Glomerular visceral epithelial cell (primary cell): Measurements from ENCODE around the gene RAPGEF2.
"Not testable (repeated sequence)": the region's sequence is repeated elsewhere in the genome, so short reads cannot be mapped to it uniquely, and the experiment has no call there.

Experiments used
- DNase-seq: peaks from one replicate; pipeline ENCODE4 v3.0.0-alpha.2; 2016; ENCODE audit errors: extremely low spot score

The RAPGEF2 gene

DNA sequence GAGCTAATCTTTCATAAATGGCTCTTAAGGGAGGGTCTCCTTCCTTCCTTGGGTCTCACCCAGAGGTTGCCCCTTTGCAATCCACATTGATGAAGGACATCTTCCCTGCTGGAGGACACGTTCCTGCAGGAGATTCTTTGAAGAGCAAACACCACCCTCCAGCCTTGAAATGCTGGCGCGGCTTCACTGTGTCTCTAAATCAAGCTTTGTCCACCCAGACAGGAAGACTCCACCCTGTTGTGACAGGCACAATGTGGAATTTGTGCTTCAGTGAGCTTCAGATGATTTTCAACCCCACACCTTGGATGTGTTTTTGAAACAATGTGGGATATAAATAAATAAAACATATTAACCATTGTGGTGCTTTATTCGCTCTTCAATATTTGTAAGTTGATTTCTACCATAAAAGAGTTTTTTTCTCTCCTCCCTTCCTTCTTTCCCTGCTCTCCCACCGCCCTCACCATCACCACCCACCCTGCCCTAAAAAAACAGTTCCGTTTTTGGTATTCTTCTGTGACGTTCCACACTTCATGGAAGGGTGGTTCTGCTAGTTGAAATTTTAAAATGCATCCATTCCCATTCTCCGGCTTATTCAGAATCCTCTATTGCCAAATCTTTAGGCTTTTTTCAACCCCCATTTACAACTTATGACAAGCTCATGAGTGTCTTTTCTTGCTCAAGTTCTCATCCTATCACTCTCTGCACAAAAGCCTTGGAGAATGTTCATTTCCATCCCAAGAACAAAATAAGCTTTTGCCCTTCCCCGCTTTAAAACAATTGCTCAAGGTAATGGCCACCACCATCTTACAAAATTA is 264.3 kb downstream of the RAPGEF2 start:
- DNase-seq: no peak

DNA sequence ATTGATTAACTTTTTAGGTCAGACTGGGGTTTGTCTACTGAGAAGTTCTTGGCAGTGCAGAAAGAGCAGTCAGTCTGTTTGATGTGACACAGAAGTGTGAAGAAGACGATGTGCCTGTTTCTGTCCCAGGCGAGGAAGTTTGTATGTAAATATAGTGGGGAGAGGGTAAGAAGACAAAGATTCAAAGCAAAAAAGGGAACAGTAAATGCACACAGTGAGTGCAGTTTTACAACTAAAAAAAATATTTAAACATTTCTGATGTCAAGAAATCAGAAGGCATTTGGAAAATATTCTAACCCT is 264.9 kb downstream of the RAPGEF2 start:
- no peak for DNase-seq

DNA sequence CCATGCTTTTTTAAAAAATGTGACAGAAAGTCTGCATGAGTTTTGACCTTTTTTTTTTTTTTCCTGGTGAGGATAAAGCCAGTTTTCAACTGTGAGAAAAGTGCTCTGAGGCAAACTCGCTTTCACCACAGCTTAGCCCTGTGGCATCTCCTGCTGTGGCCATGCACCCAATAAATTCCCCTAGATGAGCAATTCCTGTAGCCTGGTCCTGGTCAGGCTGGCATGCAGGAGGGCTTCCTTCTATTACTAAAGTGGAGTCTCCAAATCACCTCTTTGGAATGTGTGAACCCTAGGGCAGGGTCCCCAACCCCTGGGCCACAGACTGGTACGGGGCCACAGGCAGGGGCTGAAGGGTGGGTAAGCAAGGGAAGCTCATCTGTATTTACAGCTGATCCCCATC is 265.4 kb downstream of the RAPGEF2 start:
- DNase-seq: peak; percentile 19

DNA sequence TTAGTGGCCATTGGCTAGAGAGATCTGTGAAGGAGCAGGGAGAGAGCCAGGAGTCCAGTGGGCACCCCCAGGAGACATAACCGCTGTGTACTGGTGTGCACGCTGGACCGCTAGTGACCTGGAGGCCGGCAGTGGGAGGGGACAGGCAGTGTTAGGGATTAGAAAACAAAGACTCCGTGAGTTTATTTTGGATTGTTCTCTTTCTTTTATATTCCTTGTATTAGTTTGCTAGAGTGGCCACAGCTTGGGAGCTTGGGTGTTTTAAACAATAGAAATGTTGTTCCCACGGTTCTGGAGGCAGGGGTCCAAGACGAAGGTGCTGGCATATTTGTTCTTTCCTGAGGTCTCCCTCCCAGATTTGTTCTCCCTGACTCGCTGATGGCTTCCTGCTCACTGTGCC is 266.4 kb downstream of the RAPGEF2 start:
- no peak for DNase-seq

DNA sequence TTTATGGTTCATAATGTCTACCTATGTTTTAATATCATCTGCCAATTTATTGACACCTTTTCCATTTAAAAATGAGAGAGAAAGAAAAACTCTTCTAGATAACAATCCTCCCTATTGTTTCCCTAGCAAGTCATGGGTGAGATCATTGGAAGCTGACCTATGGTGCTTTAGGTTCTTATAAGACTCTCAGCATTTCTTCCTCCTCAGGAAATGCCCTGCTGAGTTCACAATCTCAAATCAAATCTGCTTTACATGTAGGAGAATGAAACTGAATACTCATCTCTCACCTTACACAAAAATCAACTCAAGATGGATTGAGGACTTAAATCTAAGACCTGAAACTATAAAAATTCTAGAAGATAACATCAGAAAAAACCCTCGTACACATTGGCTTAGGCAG is 267.4 kb downstream of the RAPGEF2 start:
- DNase-seq: no peak

DNA sequence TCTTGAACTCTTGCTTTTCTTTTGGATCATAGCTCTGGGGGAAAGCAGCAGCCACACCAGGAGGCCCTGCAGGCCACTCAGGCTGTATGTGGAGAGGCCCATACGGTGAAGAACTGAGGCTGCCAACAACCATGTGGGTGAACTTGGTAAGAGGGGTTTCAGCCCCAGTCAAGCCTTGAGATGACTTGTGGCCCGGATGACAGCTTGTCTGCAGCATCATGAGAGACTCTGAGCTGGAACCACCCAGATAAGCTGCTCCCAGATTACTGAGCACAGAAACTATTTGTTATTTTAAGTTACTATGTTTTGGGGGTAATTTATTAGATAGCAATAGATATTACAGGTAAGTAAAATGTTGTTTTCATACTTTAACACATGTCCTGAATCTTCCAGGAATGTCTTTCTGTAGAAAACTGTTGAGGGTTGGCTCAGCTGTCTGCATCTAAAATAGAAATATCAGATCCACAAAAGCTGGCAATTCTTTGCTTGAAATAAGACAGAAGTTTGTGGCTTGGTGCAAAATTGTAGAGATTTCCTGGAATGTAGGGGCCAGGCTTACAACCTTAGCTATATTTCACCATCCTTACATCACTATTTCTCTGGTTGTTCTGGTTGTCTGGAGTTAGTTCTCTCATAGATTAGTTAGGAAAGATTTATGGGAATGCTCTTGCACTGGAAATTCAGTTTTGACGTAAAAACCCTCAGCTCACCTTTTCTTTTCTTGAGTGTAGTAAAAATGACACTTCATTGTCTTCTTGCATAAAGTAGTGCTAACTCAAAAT is 272.1 kb downstream of the RAPGEF2 start:
- no peak for DNase-seq

DNA sequence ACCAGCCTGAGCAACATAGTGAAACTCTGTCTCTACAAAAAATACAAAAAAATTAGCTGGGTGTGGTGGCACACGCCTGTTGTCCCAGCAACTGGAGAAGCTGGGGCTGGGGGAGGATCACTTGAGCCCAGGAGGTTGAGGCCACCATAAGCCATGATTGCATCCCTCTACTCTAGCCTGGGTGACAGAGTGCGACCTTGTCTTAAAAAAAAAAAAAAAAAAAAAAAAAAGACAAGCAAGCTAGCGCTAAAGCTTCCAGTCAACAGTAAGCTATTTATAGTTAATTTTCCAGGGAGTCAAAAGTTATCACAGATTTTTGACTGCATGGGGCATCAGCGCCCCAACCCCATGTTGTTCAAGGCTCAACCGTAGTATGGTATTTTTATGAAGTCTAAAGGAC is 273.4 kb downstream of the RAPGEF2 start:
- no peak for DNase-seq

DNA sequence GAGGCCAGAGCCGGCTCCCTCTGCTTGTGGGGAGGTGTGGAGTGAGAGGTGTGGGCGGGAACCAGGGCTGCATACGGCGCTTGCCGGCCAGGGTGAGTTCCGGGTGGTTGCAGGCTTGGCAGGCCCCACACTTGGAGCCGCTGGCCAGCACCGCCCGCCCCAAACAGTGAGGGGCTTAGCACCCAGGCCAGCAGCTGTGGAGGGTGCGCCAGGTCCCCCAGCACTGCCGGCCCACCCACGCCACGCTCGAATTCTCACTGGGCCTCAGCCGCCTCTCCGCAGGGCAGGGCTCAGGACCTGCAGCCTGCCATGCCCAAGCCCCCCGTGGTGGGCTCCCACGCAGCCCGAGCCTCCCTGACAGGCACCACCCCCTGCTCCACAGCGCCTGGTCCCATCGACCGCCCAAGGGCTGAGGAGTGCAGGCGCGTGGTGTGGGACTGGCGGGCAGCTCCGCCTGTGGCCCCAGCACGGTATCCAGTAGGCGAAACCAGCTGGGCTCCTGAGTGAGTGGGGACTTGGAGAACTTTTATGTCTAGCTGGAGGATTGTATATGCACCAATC is 275.3 kb downstream of the RAPGEF2 start:
- no peak for DNase-seq

DNA sequence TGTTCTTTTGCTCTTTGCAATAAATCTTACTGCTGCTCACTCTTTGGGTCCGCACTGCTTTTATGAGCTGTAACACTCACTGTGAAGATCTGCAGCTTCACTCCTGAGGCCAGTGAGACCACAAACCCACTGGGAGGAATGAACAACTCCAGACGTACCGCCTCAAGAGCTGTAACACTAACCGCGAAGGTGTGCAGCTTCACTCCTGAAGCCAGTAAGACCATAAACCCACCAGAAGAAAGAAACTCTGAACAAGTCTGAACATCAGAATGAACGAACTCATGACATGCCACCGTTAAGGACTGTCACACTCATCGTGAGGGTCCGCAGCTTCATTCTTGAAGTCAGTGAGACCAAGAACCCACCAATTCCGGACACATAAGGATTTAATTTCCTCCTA is 276.2 kb downstream of the RAPGEF2 start:
- not testable (repeated sequence) for DNase-seq

DNA sequence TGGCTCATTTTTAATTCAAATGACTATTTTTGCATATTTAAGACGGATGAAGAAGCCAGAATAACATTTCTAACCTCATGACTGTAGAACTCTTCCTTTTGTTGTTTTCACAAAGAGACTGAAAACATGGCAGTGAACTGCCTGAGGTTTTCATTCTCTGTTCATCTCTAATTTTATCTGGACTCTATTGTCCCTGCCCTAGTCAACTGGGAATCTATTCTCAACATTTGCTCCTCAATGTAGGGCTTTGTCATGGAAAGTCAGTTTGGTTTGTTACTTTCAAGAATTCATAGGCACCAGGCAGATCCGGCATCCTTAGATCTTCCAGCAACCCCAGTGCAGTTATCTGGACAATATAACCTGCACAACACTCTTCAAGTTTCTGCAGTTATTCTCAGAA is 277.0 kb downstream of the RAPGEF2 start:
- no peak for DNase-seq

DNA sequence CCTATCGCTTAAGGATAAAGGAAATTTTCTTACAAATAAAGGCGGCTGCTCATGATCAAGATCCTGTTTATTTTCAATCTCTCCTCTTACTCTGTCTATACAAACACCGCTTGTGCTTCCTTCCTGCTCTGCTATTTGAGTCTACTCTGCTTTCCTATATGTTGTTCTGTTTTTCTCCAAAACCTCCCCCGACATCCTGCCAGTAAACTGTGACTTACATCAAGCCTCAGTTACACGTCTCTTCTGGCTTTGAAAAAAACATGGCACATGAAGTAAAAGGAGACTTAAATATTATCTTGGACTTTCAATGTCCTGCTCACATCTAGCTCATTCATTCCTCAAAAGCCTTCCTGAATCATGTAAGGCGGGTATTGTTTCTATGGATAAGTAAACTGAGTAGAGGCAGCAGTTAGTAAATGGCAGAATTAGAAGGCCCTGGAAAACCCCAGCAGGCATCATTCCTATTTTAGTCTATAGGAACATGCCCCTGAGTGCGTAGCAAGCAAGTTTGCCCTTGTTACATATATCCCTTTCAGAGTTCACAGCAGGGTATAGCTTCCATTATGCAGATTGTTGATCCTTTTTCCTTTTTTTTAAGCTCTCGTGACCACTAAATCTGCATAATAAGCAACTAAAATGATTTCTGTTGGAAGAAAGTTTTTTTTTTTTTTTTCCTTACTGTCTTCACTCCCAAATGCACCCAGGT is 280.1 kb downstream of the RAPGEF2 start:
- DNase-seq: no peak

DNA sequence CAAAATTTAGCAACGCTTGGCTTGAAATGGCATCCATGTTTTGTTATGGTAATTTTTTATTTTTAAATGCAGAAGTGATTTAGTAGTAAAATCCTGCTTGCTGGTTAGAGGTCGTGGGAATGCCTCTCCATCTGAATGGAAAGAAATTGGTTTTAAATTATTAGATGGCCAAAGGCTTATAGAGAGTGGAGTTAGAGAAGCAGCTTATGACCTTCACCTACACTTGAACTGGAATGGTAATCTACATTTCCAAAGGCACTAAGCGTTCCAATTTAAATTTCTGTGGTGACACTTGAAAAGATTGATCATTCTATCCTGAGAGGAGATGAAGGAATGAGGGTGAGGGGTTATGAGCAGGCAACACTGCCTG is 280.7 kb downstream of the RAPGEF2 start:
- no peak for DNase-seq

DNA sequence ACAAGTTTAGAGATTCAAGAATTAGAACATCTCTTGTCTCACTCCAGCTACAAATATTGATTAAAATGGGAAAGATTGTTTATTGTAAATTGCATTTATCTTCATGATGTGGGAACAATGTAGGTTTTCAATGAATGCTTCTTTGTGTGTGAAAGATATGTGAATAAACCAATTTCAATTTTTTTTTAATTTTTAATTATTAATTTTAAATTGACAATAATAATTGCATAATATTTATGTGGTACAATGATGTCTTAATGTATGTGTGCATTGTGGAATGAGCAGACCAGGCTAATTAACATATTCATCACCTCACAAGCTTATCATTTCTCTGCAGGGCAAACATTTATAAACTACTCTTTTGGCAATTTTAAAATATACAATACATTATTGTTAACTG is 281.1 kb downstream of the RAPGEF2 start:
- DNase-seq: no peak

DNA sequence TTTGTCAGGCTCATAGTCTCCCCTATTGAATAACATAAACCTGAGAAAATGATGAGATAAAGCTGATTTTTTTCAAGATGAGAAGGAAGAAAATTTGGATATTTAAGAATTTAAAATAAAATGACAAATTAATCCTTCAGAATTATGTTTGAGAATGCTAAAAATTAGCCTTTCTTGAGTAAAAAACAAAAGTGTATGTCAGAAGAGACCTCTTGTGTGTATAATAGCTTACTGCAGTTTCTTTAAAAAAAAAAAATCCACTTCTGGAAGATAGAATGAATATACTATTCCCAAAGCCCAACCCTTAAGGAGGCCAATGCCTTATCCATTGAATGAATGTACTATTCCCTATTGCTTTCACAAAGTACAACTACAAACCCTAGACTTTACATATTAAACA is 281.8 kb downstream of the RAPGEF2 start:
- no peak for DNase-seq

DNA sequence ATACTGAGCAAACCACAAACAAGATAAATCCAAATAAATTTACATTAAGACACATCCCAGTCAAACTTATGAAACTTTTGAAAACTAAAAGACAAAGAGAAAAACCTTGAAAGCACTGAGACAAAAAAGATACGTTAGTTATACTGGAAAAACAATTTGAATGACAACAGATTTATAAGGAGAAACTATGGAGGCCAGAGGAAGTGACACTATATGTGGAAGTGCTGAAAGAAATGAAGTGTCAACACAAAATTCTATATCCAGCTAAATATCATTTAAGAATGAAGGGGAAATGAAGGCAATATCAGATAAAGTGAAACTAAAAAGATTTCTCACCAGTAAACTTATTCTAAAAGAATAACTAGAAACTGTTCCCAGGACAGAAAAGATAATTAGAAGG is 283.7 kb downstream of the RAPGEF2 start:
- DNase-seq: no peak

DNA sequence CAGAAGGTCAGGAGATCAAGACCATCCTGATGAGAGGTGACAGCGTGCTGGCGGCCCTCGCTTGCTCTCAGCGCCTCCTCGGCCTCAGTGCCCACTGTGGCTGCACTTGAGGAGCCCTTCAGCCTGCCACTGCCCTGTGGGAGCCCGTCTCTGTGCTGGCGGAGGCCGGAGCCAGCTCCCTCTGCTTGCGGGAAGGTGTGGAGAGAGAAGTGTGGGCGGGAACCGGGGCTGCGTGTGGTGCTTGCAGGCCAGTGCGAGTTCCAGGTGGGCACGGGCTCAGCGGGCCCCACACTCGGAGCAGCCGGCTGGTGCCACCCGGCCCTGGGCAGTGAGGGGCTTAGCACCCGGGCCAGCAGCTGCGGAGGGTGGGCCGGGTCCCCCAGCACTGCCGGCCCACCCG is 286.9 kb downstream of the RAPGEF2 start:
- no peak for DNase-seq

DNA sequence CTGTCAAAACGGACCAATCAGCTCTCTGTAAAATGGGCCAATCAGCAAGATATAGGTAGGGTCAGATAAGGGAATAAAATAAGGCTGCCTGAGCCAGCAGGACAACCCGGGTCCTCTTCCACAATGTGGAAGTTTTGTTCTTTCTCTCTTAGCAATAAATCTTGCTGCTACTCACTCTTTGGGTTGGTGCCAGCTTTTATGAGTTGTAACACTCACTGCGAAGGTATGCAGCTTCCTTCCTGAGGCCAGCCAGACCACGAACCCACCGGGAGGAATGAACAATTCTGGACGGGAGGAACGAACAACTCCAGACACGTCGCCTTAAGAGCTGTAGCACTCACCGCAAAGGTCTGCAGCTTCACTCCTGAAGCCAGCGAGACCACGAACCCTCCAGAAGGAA is 287.8 kb downstream of the RAPGEF2 start:
- DNase-seq: peak; percentile 99

DNA sequence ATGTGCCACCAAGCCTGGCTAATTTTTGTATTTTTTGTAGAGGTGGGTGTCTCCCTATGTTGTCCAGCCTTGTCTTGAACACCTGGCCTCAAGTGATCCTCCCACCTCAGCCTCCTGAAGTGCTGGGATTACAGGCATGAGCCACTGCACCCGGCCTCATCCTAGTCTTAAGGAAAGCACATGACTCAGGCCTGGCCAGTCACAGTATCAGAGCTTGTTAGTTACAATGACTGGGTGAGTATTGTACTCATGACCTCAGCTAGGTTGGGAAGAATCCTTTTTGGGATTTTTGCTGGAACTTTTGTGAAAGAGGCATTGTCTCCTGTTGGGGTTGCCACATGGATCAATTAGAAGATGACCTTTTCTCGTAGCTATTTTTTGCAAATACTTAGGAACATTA is 292.8 kb downstream of the RAPGEF2 start:
- DNase-seq: no peak

DNA sequence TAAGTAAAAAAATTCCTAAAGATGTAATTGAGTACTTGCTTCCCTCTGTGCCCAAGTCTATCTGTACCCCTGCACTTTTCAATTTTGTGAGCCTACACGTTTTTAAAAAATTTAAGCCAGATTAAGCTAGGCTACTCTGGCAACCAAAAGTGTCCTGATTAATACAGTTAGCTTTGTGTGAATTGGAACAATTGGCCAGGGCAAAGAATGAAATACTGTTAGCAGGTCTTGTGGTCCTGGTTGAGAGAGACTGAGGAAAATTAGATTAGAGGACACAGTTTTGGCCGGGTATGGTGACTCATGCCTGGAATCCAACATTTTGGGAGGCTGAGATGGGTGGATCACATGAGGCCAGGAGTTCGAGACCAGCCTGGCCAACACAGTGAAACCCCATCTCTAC is 293.3 kb downstream of the RAPGEF2 start:
- no peak for DNase-seq

DNA sequence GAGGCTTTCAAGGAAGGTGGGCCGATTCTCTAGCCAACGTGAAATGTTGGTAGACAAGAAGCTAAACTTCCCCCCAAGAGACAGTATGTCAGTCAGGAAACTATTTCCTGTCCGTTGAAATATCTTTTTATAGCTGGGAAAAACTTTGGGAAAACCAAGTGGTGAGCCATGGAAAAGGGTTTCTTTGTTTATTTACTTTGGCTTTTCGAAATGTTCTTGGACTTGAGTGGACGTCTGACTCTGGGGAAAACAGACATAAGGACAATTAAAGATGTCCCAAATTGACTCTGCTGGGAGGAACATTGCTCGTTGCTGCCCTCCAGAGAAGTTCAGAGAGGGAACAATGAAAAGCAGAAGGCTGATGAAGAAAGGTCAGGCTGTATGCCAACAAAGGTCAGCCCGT is 295.4 kb downstream of the RAPGEF2 start:
- DNase-seq: no peak

DNA sequence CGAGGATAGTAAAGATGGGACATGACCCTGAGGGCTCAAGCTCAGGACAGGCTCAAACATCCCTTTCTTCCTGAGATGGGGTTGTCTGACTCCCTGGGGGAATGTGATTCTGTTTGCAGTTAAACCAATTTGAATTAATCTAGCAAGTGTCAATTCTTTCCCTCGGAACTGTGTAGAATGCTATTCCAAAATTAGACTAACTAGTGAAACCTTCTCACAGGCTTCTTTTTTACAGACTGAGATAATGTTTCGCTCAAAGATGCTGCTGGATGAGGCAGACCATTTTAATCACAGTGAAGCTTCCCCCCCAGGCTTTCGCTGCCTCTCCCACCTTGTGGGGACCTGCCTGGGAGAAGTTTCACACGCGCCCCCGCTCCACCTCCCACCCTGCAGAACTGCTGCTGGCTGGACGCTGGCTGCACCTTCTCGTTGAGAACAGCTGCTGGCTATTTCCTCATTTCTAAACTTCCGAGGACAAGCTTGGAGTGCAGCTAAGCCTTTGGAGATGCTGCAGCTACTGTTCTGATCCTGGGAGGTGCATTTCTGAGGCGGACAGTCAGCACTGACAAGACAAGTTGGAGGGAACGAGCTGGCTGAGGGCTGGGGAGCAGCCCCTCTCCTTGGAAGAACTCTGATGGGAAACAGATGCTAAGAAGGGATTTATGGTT is 297.8 kb downstream of the RAPGEF2 start:
- no peak for DNase-seq

DNA sequence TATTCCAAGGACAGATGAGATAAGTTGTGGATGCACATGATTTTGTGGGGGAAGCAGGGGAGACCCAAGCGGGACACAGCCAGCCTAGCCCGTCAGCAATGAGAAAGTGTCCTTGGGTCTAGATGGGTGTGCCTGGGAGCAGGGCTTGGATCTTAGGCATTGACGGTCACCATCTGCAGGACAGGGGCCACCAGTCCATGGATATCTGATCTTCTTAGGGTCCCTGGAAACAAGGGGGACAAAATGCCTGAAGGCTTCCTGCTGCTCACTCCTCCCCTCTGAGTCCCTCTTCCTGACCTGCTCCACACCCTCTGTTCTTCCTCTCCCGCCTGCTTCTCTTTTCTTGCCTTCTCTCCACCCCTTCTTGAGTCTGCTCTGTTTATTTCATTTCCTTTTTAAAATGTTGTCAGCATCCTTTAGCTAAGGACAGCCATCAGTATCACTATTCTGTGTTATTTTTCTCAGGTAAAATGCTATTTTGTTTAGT is 298.4 kb downstream of the RAPGEF2 start:
- DNase-seq: no peak
